SH-SY5Y (cell line): ENCODE data around the gene CBX5.
A peak's percentile ranks its signal among the peaks of the same experiment; 100 is the strongest.

Experiments
- GATA2 ChIP-seq: IDR thresholded peaks from 2 replicates; pipeline ENCODE4 v1.6.1; 2011; ENCODE audit warnings: mild to moderate bottlenecking, low read depth, low read length
- GATA3 ChIP-seq: IDR thresholded peaks from 2 replicates; pipeline ENCODE4 v1.6.1; 2011; ENCODE audit warnings: low read depth, mild to moderate bottlenecking, low read length, moderate library complexity

DNA sequence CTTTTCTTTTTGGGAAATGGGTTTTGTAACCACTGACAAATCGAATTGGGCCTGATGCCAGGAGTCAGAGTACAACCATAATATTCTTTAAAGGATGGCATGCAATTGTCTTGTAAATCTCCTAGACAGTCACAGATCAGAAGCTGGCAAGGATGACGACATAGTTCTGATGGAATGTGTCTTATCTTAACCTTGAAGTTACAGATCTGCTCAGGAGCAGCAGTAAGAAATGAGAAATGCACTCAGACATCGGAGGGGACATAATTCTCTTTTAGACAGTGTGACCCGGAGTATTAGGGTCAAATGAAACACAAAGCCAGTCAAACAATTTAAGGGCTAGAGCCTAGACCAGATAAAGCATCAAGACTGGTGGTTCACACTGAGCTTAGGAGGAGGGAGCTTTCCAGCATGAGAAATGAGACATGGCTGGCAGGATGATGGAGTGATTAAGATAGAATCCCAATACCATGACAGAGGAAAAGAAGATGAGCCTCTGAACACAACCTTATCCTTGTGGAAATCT lies 17.5 kb downstream of the CBX5 start:
- TF ChIP-seq GATA2 (peak; percentile 28; the same call in 1 of the 2 replicates), GATA3 (no peak)
